Measurements from ENCODE around the gene DNAJC11.

DNA sequence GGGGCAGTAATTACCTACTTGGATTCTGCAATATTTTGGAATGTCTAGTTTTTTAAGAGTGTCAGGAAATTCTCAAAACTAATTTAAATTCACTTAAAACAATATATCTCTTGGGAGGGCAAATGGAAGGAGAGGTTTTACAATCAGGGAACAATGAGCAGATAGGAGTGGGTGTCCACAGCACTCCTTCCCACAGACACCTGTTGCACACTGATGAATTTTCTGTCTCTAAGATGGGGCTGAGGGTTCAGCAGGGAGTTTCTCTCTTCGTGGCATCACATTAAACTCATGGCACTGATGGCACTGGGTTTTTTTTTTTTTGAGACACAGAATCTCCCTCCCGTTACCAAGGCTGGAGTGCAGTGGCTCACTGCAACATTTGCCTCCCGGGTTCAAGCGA, 82.6 kb downstream of the DNAJC11 start:
- no peak for TF ChIP-seq POLR2A (IDR thresholded peaks at IDR 0.05)
- no peak for TF ChIP-seq EP300 (IDR thresholded peaks at IDR 0.05)
- no peak for TF ChIP-seq CTCF (IDR thresholded peaks at IDR 0.05)
- no peak for TF ChIP-seq POLR2AphosphoS5 (IDR thresholded peaks at IDR 0.05)
